Caco-2 (cell line): ENCODE results near the gene SRXN1. TPM values are rescaled to one million over a fixed set of nuclear protein-coding genes. Genes with fewer than 3 reads are reported as not detected.

ENCODE experiments used
- BruUV-seq: library from RNA; stranded (reverse); fragments of 400-500 nt; replicated peaks from 2 replicates; lab custom pipeline; 2021; lab: Mats Ljungman, UMichigan
- CTCF ChIA-PET: fragments of 300-600 bp; sonication (Branson Sonifier 250); formaldehyde crosslinking; loops from one replicate; lab custom pipeline; 2022; ENCODE audit warnings: antibody characterized with exemption; lab: Charles Lee
- POLR2A ChIA-PET: fragments of 300-600 bp; sonication (Branson Sonifier 250); formaldehyde crosslinking; loops from one replicate; lab custom pipeline; 2022; ENCODE audit warnings: antibody characterized with exemption; lab: Charles Lee
- DNase-seq, 2 experiments: peaks; one replicate each; pipeline versions ENCODE4 v3.0.0 to v3.0.0-alpha.2; 2020 to 2022
- H3K27me3 ChIP-seq: replicated peaks from 2 replicates; pipeline ENCODE4 v1.6.0; 2011; ENCODE audit warnings: low read length; ENCODE audit not compliant: control insufficient read depth, insufficient read depth
- H3K36me3 ChIP-seq: 2 replicates; pipeline ENCODE4 v1.5.1; 2011; ENCODE audit warnings: low read length; ENCODE audit not compliant: control insufficient read depth, insufficient read depth
- H3K4me1 ChIP-seq: fragments of 250-450 bp; sonication (Bioruptor Pico); 2 replicates; pipeline ENCODE4 v1.5.1; 2020; ENCODE audit warnings: mild to moderate bottlenecking
- H3K4me3 ChIP-seq: 2 replicates; pipeline ENCODE4 v1.5.1; 2011; ENCODE audit warnings: low read depth, mild to moderate bottlenecking, control low read depth, low read length
- H3K9me3 ChIP-seq: fragments of 250-450 bp; sonication (Bioruptor Pico); 2 replicates; pipeline ENCODE4 v1.5.1; 2020; ENCODE audit warnings: mild to moderate bottlenecking, moderate library complexity
- H3K27ac Mint-ChIP-seq: one replicate; pipeline ENCODE4 v1.8.0; 2022; ENCODE audit warnings: mixed read lengths; ENCODE audit not compliant: unreplicated experiment
- H3K27me3 Mint-ChIP-seq: one replicate; pipeline ENCODE4 v1.8.0; 2022; ENCODE audit warnings: mixed read lengths; ENCODE audit not compliant: insufficient read depth, unreplicated experiment
- H3K36me3 Mint-ChIP-seq: one replicate; pipeline ENCODE4 v1.8.0; 2022; ENCODE audit warnings: mild to moderate bottlenecking, mixed read lengths; ENCODE audit not compliant: insufficient read depth, unreplicated experiment
- H3K4me1 Mint-ChIP-seq: one replicate; pipeline ENCODE4 v1.8.0; 2022; ENCODE audit warnings: low read depth, mixed read lengths; ENCODE audit not compliant: unreplicated experiment
- H3K4me3 Mint-ChIP-seq: one replicate; pipeline ENCODE4 v1.8.0; 2022; ENCODE audit warnings: mild to moderate bottlenecking, moderate library complexity, mixed read lengths; ENCODE audit not compliant: unreplicated experiment
- H3K9me3 Mint-ChIP-seq: one replicate; pipeline ENCODE4 v1.8.0; 2022; ENCODE audit warnings: mixed read lengths; ENCODE audit not compliant: unreplicated experiment
- CTCF ChIP-seq, 2 experiments: fragments of 200-600 bp in 1 of 2; IDR thresholded peaks; 1 replicate in 1 of 2; 2 replicates in 1 of 2; pipeline versions ENCODE4 v1.5.1 to v1.8.0; 2011 to 2022; ENCODE audit warnings: antibody characterized with exemption in 1 of 2, control low read depth in 1 of 2, inconsistent platforms in 1 of 2, low read depth in 1 of 2, low read length in 1 of 2, mild to moderate bottlenecking in 1 of 2, moderate library complexity in 1 of 2; ENCODE audit not compliant: insufficient read depth in 1 of 2, severe bottlenecking in 1 of 2, unreplicated experiment in 1 of 2
- intact Hi-C: fragments of 100-400 bp; cut with micrococcal nuclease; formaldehyde crosslinking; loops from one replicate; pipeline ENCODE4 v1.10.0; 2022; ENCODE audit not compliant: unreplicated experiment
- total RNA-seq: library from RNA; stranded (reverse); gene quantifications from 2 replicates; pipeline ENCODE4 v1.2.3, GENCODE V29; 2022

Gene SRXN1
- total RNA-seq, 1 experiment from 2014 or later: 33.7 TPM

- H3K9me3 ChIP-seq: no peaks in the 10 kb centered on the region
- Mint-ChIP-seq H3K9me3 (no peaks in the 10 kb centered on the region), H3K4me1 (peaks cover 7% of the 10 kb centered on the region), H3K36me3 (no peaks in the 10 kb centered on the region), H3K27me3 (peaks cover 20% of the 10 kb centered on the region), H3K27ac (no peak overlapping the region), H3K4me3 (no peak overlapping the region)
- no TSS peak for BruUV-seq
- no peaks in the 10 kb centered on the region for H3K36me3 ChIP-seq
- TF ChIP-seq CTCF (IDR thresholded peaks at IDR 0.05; ENCODE audit: insufficient read depth in 1 of 2, low read depth in 1 of 2, low read length in 1 of 2, severe bottlenecking in 1 of 2, unreplicated experiment in 1 of 2): no peak
- POLR2A ChIA-PET: no interaction called here
- H3K27me3 ChIP-seq: 0 out of 2 replicates have a peak, but pooled peaks cover 1% of the 10 kb centered on the region
- intact Hi-C loops: no loop called here
- H3K4me3 ChIP-seq: no peak overlapping the region
- H3K4me1 ChIP-seq: peaks cover 10% of the 10 kb centered on the region
- no peak for DNase-seq
- CTCF ChIA-PET: no interaction called here
Measured at GRCh38 chr20:671252-672030, 18.4 kb upstream of the SRXN1 start.

DNA sequence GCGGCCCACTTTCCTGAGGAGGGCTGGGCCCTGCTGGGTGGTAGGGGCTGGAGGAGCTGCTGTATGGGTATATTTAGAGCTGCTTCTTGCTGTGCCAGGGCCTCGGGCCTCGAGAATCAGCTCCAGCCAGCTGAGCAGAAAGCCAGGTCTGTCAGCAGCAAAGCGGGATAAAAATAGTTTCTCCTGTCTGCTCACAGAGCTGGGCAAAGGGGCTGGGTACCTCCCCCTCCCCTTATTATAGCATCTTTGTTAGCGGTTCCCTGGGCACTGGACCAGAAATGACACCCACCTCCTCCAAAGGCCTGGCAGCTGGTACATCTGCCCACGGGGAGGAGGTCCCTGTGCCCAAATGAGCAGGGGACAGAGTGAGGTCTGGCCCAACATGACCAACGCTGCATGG is 16.6 kb upstream of the SRXN1 start:
- Histone ChIP-seq H3K36me3 (no peaks in the 10 kb centered on the region), H3K4me1 (no peaks in the 10 kb centered on the region), H3K9me3 (no peaks in the 10 kb centered on the region), H3K27me3 (no peaks in the 10 kb centered on the region), H3K4me3 (no peak overlapping the region)
- Mint-ChIP-seq H3K4me1 (no peaks in the 10 kb centered on the region), H3K27ac (no peak overlapping the region), H3K9me3 (no peaks in the 10 kb centered on the region), H3K27me3 (peaks cover 18% of the 10 kb centered on the region), H3K36me3 (no peaks in the 10 kb centered on the region), H3K4me3 (no peak overlapping the region)
- TF ChIP-seq CTCF (IDR thresholded peaks at IDR 0.05; ENCODE audit: insufficient read depth in 1 of 2, low read depth in 1 of 2, low read length in 1 of 2, severe bottlenecking in 1 of 2, unreplicated experiment in 1 of 2): no peak
- ChIA-PET POLR2A (interaction anchor here (0.5 kb wide), 1 partner anchor 203 kb away, joined by 11 read pairs; no protein-coding TSS in a partner anchor), CTCF (no interaction called here)
- no peak for DNase-seq
- BruUV-seq: no TSS peak
- intact Hi-C loops: loop anchor here (5.0 kb wide), 1 partner anchor 58 kb away; no protein-coding TSS in a partner anchor

GRCh38 chr20:668638-669037 is 15.6 kb upstream of the SRXN1 start:
- no peak overlapping the region for H3K4me3 ChIP-seq
- Mint-ChIP-seq H3K4me3 (no peak overlapping the region), H3K27me3 (peaks cover 10% of the 10 kb centered on the region), H3K36me3 (no peaks in the 10 kb centered on the region), H3K9me3 (no peaks in the 10 kb centered on the region), H3K27ac (no peak overlapping the region), H3K4me1 (no peaks in the 10 kb centered on the region)
- no peaks in the 10 kb centered on the region for H3K9me3 ChIP-seq
- CTCF ChIA-PET: no interaction called here
- no peaks in the 10 kb centered on the region for H3K36me3 ChIP-seq
- H3K27me3 ChIP-seq: no peaks in the 10 kb centered on the region
- POLR2A ChIA-PET: no interaction called here
- BruUV-seq: no TSS peak
- no peak for TF ChIP-seq CTCF (IDR thresholded peaks at IDR 0.05; ENCODE audit: insufficient read depth in 1 of 2, low read depth in 1 of 2, low read length in 1 of 2, severe bottlenecking in 1 of 2, unreplicated experiment in 1 of 2)
- no peak for DNase-seq
- no peaks in the 10 kb centered on the region for H3K4me1 ChIP-seq
- intact Hi-C loops: loop anchor here (5.0 kb wide), 1 partner anchor 59 kb away; no protein-coding TSS in a partner anchor
